ENCODE data around the gene PROZ.

Gene PROZ

DNA sequence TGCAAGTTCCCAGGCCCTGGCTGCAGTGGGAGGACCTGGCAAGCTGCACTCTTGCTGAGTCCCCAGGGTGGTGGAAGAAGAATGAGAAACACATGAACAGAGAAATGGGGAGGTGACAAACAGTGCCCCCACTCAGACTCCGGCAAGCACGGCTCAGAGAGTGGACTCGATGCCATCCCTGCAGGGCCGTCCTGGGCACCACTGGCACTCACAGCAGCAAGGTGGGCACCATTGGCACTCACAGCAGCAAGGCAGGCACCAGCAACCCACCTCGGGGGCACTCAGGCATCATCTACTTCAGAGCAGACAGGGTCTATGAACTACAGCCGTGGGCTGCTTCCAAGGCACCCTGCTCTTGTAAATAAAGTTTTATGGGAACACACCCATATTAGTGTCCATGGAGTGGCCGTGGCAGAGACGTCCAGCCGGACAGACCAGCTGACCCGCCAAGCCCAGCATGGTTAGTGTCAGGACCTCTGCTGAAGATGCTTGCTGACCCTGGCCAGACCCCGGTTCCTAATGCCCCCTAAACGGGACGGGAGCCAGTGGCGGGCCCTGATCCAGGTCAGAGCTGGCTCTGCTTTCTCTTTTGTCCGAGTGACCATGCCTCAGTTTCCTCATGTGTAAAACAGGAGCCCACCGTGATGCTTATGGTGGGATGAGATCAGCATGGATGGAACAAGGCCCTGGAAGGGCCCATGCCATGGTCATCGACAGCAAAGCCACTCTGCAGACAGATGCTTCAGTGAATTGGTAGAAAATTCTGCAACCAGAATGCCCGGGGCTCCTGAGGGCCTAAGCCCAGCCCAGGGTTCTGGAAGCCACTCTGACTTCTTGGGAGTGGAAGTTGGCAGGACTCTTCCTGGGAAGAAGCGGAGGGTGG, 37.9 kb upstream of the PROZ start:
- no peak for DNase-seq

GRCh38 chr13:113121183-113121927, 37.1 kb upstream of the PROZ start:
- DNase-seq = no peak

DNA sequence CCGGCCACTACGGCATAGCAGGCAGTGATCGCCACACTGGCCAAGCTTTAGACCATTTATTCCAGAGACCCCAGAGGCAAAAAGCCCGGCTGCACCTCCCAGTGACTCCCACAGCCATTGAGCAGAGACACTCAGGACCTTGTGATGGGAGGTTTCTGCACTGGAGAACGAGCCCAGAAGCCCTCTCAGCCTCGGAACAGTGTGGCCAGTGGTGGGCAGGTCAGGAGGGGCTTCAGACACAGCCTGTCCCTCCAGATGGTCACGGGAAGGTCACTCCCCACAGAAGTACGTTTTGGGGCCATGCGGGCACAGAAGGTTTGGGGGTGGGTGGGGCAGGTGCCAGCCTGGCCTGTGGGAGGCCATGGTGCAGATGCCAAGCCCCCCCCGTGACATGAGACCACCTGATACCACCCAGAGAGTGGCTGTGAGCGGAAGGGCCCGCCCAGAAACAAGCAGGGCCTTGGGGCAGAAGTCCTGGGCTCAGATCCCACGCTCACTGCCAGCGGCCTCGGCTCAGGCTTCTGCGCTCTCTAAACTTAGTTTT, 36.4 kb upstream of the PROZ start:
- no peak for DNase-seq

DNA sequence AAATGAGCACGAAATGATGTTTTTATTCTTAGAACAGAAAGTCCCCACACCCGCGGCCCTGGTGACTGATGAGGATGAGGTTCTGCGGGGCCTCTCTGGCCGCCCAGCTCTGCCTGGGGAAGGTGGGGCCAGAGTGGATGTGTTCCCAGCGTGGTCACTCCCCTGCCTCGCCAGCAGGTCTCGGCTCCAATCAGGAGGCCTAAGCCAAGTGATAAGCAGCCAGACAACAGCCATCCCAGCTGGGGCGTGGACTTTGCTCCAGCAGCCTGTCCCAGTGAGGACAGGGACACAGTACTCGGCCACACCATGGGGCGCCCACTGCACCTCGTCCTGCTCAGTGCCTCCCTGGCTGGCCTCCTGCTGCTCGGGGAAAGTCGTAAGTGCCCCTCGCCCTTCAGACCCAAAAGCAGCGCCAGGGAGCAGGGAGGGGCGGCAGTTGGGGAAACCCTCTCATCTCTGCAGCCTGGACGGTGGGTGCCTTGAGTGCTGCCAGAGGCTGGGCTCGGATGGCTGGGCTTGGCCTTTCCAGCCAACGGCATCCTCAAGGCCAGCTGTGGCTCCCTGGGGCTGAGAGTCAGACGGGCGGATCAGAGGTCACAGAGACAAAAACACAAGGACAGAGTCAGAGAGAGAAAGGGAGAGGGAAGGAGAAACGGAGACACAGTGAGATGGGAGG, 35.8 kb upstream of the PROZ start, which contains the start of gene F10:
Gene F10, plus strand, starts transcription at position 250 of the 676 bp plus-strand sequence. Its CDS starts 57 bp downstream, at position 307.
- DNase-seq = no peak

- DNase-seq = no peak
Measured at GRCh38 chr13:113123226-113124201, 34.9 kb upstream of the PROZ start.

DNA sequence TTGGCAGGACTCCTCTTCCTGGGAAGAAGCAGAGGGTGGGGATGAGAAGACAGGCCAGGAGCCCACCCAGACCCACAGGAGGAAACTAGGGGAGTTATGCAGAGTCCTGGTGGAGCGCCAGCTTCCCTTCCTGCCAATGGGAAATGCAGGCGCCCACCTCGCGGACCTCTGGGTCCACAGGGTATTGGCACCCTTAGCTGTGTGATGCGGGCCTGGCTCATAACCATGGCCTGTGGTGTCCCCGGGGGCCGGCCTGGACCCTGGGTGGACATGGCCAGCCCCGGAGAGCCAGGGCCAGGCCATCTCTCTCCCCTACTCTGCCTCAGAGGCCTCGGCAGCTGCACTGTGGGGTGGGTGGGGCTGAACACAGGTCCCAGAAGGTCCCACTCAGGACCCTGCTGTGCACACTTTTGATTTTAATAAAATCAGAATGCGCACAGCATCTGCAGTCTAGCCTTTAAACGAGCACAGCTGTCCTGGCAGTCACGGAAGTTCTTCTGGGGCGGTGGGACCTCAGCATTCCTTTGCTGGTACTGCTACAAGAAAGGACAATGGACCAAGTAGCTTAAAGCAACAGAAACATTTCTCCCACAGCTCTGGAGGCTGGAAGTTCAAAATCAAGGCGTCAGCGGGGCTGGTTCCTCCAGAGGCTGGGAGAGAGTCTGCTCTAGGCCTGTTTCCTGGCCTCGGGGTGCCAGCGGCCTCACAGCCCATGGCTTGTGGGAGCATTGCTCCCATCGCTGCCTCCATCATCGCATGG, 34.1 kb upstream of the PROZ start:
- DNase-seq = no peak

DNA sequence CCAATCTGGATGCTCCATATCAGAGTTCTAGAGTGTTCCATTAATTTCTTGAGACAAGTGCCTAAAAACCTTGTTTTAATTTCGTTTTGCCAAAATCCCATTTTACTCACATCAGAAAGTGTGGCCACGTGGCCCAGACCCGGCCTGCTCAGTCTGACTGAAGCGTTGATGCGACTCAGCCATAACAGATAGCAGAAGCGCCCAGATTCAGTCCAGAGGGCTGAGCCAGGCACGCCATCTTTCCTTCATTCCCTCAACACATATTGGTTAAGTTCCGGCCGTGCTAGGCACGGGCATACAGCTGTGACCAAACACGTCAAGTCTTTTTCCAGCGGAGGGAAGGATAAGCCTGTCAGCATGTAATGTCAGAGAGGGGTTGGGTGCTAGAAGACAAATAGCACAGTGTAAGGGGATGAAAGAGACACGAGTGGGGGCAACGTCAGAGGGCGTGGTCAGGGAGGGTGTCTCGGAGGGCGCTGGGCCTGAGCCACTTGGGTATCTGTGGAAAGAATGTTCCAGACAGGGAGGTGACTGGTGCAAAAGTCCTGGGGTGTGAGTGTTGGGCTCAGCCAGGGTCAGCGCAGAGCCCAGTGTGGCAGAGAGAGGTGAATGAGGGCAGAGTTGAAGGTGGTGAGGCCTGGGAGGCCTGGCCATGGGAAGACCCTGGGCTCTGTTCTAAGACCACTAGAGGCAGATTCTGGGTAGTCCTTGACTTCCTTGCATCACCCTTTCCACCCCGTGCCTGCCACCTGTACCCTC, 32.8 kb upstream of the PROZ start:
- no peak for DNase-seq

- DNase-seq = no peak
Measured at GRCh38 chr13:113126265-113127150, 31.9 kb upstream of the PROZ start.

GRCh38 chr13:113129480-113129879, 29.0 kb upstream of the PROZ start:
- no peak for DNase-seq

- no peak for DNase-seq
Measured at GRCh38 chr13:113129921-113130750, 28.3 kb upstream of the PROZ start.

DNA sequence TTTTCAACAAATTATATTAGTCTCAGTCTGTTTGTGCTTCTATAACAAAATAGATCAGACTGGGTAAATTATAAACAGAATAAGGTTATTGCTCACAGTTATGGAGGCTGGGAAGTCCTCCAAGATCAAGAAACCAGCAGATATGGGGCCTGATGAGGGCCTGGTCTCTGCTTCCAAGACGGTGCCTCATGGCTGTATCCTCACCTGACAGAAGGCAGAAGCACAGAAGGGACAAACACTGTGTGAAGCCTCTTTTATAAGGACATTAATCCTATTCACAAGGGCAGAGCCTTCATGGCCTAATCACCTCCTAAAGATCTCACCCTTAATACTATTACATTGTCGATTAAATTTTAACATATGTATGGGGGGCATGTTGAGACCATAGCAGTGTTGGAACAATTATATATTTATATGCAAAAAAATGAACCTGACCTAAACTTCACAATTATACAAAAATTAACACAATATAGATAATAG, 23.1 kb upstream of the PROZ start:
- DNase-seq = no peak

- no peak for DNase-seq
Measured at GRCh38 chr13:113137691-113138298, 20.7 kb upstream of the PROZ start.

DNA sequence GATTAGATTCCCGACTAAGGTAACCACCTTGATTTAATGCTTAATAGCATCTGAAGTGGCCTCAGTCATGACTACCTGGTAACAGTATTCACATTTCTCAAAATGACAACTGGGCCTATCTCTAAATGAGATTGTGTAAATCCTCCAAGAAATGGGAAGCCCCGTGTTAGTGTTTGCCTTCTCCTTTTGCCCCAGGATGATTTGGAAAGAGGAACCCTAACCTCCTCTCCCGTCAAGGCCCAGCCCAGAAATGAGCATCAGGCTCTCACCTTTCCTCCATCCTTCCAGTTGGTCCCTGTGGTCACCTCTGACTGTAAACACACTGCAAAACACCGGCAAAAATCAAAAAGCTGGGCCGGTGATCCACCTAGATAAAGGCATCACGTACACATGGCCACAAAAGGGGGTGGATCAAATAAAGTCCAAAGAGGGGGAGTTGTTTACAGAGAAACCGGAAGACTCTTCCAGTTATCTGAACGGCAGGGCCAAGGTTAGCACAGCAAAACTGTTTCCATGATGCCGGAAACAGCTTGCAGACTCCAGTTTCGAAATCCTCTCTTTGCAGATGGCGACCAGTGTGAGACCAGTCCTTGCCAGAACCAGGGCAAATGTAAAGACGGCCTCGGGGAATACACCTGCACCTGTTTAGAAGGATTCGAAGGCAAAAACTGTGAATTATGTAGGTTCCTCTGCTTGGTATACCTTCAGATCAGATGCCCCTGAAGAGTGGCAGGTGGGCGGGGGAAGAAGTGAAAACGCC, 19.5 kb upstream of the PROZ start:
- no peak for DNase-seq

GRCh38 chr13:113139577-113139976, 18.9 kb upstream of the PROZ start:
- DNase-seq = no peak

- DNase-seq = no peak
Measured at GRCh38 chr13:113140677-113141600, 17.5 kb upstream of the PROZ start.

GRCh38 chr13:113141601-113141970, 16.9 kb upstream of the PROZ start:
- DNase-seq = no peak
